H1 (cell line): ENCODE measurements around the gene MDH1. TPM values are rescaled to one million over a fixed set of nuclear protein-coding genes. Genes with fewer than 3 reads are reported as not detected.

Experiments used
- CTCF ChIA-PET: fragments of 300-600 bp; sonication (Branson Sonifier 250); formaldehyde crosslinking; loops from one replicate; lab custom pipeline; 2021; ENCODE audit not compliant: partially characterized antibody; lab: Charles Lee
- POLR2A ChIA-PET: fragments of 300-600 bp; sonication (Branson Sonifier 250); formaldehyde crosslinking; loops from one replicate; lab custom pipeline; 2021; ENCODE audit warnings: inconsistent platforms; ENCODE audit not compliant: partially characterized antibody; lab: Charles Lee
- DNase-seq, 2 experiments: peaks; one replicate each; pipeline versions ENCODE4 v3.0.0 to v3.0.0-alpha.2; 2010 to 2022; ENCODE audit warnings: low spot score in 2 of 2, low read depth in 1 of 2, mixed read lengths in 1 of 2
- FAIRE-seq: peaks from 2 replicates; lab custom pipeline; 2011; peaks lifted over from hg19 to GRCh38; lab: Jason Lieb, UNC
- H2AFZ ChIP-seq: 2 replicates; pipeline ENCODE4 v1.8.1; 2012; ENCODE audit warnings: low read length, inconsistent platforms
- H2AK5ac ChIP-seq: 2 replicates; pipeline ENCODE4 v1.6.1; 2013; ENCODE audit warnings: low read depth, low read length
- H2BK120ac ChIP-seq: replicated peaks from 2 replicates; pipeline ENCODE3; 2013; ENCODE audit warnings: low read depth, low read length, inconsistent platforms
- H2BK12ac ChIP-seq: 2 replicates; pipeline ENCODE4 v1.6.1; 2013; ENCODE audit warnings: low read depth, low read length
- H2BK15ac ChIP-seq: 2 replicates; pipeline ENCODE4 v1.6.1; 2013; ENCODE audit warnings: low read length
- H2BK20ac ChIP-seq: 2 replicates; pipeline ENCODE4 v1.6.1; 2013; ENCODE audit warnings: low read length
- H2BK5ac ChIP-seq: 2 replicates; pipeline ENCODE4 v1.6.1; 2013; ENCODE audit warnings: low read depth, low read length
- H3K14ac ChIP-seq: 2 replicates; pipeline ENCODE4 v1.6.1; 2013; ENCODE audit warnings: inconsistent platforms; ENCODE audit not compliant: insufficient read length
- H3K18ac ChIP-seq: 2 replicates; pipeline ENCODE4 v1.6.1; 2013; ENCODE audit warnings: low read length; ENCODE audit errors: extremely low read depth
- H3K23ac ChIP-seq: 2 replicates; pipeline ENCODE4 v1.6.1; 2013; ENCODE audit warnings: inconsistent platforms; ENCODE audit not compliant: insufficient read length
- H3K23me2 ChIP-seq: 2 replicates; pipeline ENCODE4 v1.6.1; 2013; ENCODE audit warnings: low read depth, low read length
- H3K27ac ChIP-seq: 2 replicates; pipeline ENCODE4 v1.6.1; 2011; ENCODE audit warnings: low read depth, low read length, inconsistent platforms
- H3K27me3 ChIP-seq, 4 experiments: replicated peaks in 1 of 4; 1 replicate in 1 of 4; 2 replicates in 3 of 4; pipeline versions ENCODE4 v1.6.1 to v1.8.1; 2011 to 2013; ENCODE audit warnings: low read length in 3 of 4, mild to moderate bottlenecking in 3 of 4, inconsistent platforms in 2 of 4, mixed read lengths in 2 of 4, moderate library complexity in 1 of 4; ENCODE audit not compliant: control insufficient read depth in 3 of 4, insufficient read depth in 3 of 4; ENCODE audit errors: extremely low read depth in 1 of 4
- H3K36me3 ChIP-seq, 4 experiments: 2 replicates each; pipeline versions ENCODE4 v1.6.1 to v1.8.1; 2011 to 2013; ENCODE audit warnings: mild to moderate bottlenecking in 4 of 4, low read length in 3 of 4, moderate library complexity in 2 of 4, control low read depth in 1 of 4, inconsistent platforms in 1 of 4; ENCODE audit not compliant: insufficient read depth in 4 of 4, control insufficient read depth in 2 of 4
- H3K4ac ChIP-seq: replicated peaks from 2 replicates; pipeline ENCODE3; 2013; ENCODE audit warnings: low read length, low read depth, mixed read lengths, inconsistent platforms; ENCODE audit not compliant: insufficient read length
- H3K4me1 ChIP-seq, 4 experiments: replicated peaks in 1 of 4; 1 replicate in 1 of 4; 2 replicates in 3 of 4; pipeline versions ENCODE4 v1.6.1 to v1.8.1; 2011 to 2013; ENCODE audit warnings: low read length in 3 of 4, inconsistent platforms in 2 of 4, mixed read lengths in 1 of 4; ENCODE audit not compliant: insufficient read depth in 4 of 4, control insufficient read depth in 3 of 4
- H3K4me2 ChIP-seq, 2 experiments: 2 replicates each; pipeline versions ENCODE4 v1.6.1 to v1.8.1; 2011 to 2013; ENCODE audit warnings: low read depth in 2 of 2, low read length in 2 of 2, control low read depth in 1 of 2, inconsistent platforms in 1 of 2, mild to moderate bottlenecking in 1 of 2; ENCODE audit not compliant: insufficient read depth in 1 of 2
- H3K4me3 ChIP-seq, 4 experiments: fragments of 200-600, 300-600 bp in 1 of 4; sonication (generic), shearing (Covaris generic), sonication (Bioruptor Twin) in 1 of 4; 2 replicates each; pipeline versions ENCODE4 v1.5.1 to v1.8.1; 2011 to 2016; ENCODE audit warnings: low read length in 4 of 4, low read depth in 3 of 4, control low read depth in 2 of 4, inconsistent platforms in 2 of 4, mild to moderate bottlenecking in 2 of 4, mixed read lengths in 1 of 4, moderate library complexity in 1 of 4; ENCODE audit not compliant: insufficient read depth in 2 of 4; ENCODE audit errors: extremely low read depth in 1 of 4
- H3K56ac ChIP-seq: replicated peaks from 2 replicates; pipeline ENCODE3; 2013; ENCODE audit warnings: low read depth, mild to moderate bottlenecking, mixed read lengths, low read length, inconsistent platforms; ENCODE audit not compliant: insufficient read length
- H3K79me1 ChIP-seq: 2 replicates; pipeline ENCODE4 v1.6.1; 2013; ENCODE audit warnings: low read depth, low read length, control low read depth
- H3K79me2 ChIP-seq, 2 experiments: 2 replicates each; pipeline versions ENCODE4 v1.6.1 to v1.8.1; 2012 to 2013; ENCODE audit warnings: low read length in 2 of 2, mild to moderate bottlenecking in 2 of 2, inconsistent platforms in 1 of 2; ENCODE audit not compliant: insufficient read depth in 2 of 2, control insufficient read depth in 1 of 2
- H3K9ac ChIP-seq, 4 experiments: replicated peaks in 1 of 4; 1 replicate in 1 of 4; 2 replicates in 3 of 4; pipeline versions ENCODE4 v1.6.1 to v1.8.1; 2011 to 2013; ENCODE audit warnings: low read depth in 3 of 4, low read length in 3 of 4, control low read depth in 2 of 4, mild to moderate bottlenecking in 2 of 4, moderate library complexity in 2 of 4, inconsistent platforms in 1 of 4; ENCODE audit errors: extremely low read depth in 1 of 4
- H3K9me3 ChIP-seq, 2 experiments: 2 replicates each; pipeline versions ENCODE4 v1.6.1 to v1.8.1; 2012 to 2013; ENCODE audit warnings: mild to moderate bottlenecking in 2 of 2, moderate library complexity in 2 of 2, control low read depth in 1 of 2, inconsistent platforms in 1 of 2, low read depth in 1 of 2, low read length in 1 of 2, mixed read lengths in 1 of 2; ENCODE audit not compliant: insufficient read depth in 2 of 2
- H4K20me1 ChIP-seq, 2 experiments: replicated peaks in 1 of 2; 2 replicates each; pipeline versions ENCODE3 to v1.8.1; 2011 to 2013; ENCODE audit warnings: inconsistent platforms in 2 of 2, low read length in 2 of 2, mild to moderate bottlenecking in 1 of 2; ENCODE audit not compliant: insufficient read depth in 2 of 2, control insufficient read depth in 1 of 2
- H4K5ac ChIP-seq: 2 replicates; pipeline ENCODE4 v1.6.1; 2013; ENCODE audit warnings: low read length, low read depth, mixed read lengths, inconsistent platforms; ENCODE audit not compliant: insufficient read length
- H4K8ac ChIP-seq: 2 replicates; pipeline ENCODE4 v1.8.0; 2013; ENCODE audit warnings: mild to moderate bottlenecking, moderate library complexity, low read length, inconsistent platforms; ENCODE audit not compliant: insufficient read depth; ENCODE audit errors: extremely low read depth
- H4K91ac ChIP-seq: replicated peaks from 2 replicates; pipeline ENCODE3; 2013; ENCODE audit warnings: low read length, mixed read lengths, inconsistent platforms; ENCODE audit not compliant: insufficient read length
- BACH1 ChIP-seq: IDR thresholded peaks from 2 replicates; pipeline ENCODE4 v1.6.1; 2012; ENCODE audit warnings: low read length, improper control_type of control experiment
- BRCA1 ChIP-seq: IDR thresholded peaks from 2 replicates; pipeline ENCODE4 v1.6.1; 2012; ENCODE audit warnings: low read depth, low read length, improper control_type of control experiment
- CBX5 ChIP-seq: fragments of 300-800, 300-1000 bp; sonication (generic); IDR thresholded peaks from 2 replicates; pipeline ENCODE4 v1.7.1; 2016; ENCODE audit warnings: antibody characterized with exemption, low read length, low read depth
- EP300 ChIP-seq, 2 experiments: IDR thresholded peaks; 1 replicate in 1 of 2; 2 replicates in 1 of 2; pipeline ENCODE4 v1.6.1; 2011 to 2012; ENCODE audit warnings: low read depth in 2 of 2, low read length in 2 of 2, mild to moderate bottlenecking in 2 of 2, borderline replicate concordance in 1 of 2, inconsistent platforms in 1 of 2, moderate library complexity in 1 of 2
- GTF2F1 ChIP-seq: IDR thresholded peaks from 2 replicates; pipeline ENCODE4 v1.6.1; 2012; ENCODE audit warnings: low read depth, low read length, improper control_type of control experiment, borderline replicate concordance
- HDAC6 ChIP-seq: IDR thresholded peaks from one replicate; pipeline ENCODE4 v1.7.1; 2012; ENCODE audit warnings: low read depth, mild to moderate bottlenecking, inconsistent platforms, low read length, moderate library complexity
- KDM1A ChIP-seq: fragments of 200-600, 300-600 bp; sonication (generic); IDR thresholded peaks from 2 replicates; pipeline ENCODE4 v1.7.1; 2016; ENCODE audit warnings: mild to moderate bottlenecking, low read length, borderline replicate concordance
- KDM4A ChIP-seq: IDR thresholded peaks from one replicate; pipeline ENCODE4 v1.7.1; 2012; ENCODE audit warnings: low read depth, mild to moderate bottlenecking, moderate library complexity, low read length, inconsistent platforms; ENCODE audit not compliant: severe bottlenecking
- MAFK ChIP-seq: IDR thresholded peaks from 2 replicates; pipeline ENCODE4 v1.6.1; 2012; ENCODE audit warnings: low read depth, mild to moderate bottlenecking, improper control_type of control experiment, low read length
- SP1 ChIP-seq: IDR thresholded peaks from 2 replicates; pipeline ENCODE4 v1.6.1; 2011; ENCODE audit warnings: low read depth, low read length
- WGBS, 2 experiments: shearing (Covaris generic) in 1 of 2; methylation state at CpG; one replicate each; pipeline versions ENCODE4 v1.1.6 to v1.1.7; 2013 to 2015; ENCODE audit warnings: low lambda C conversion rate in 2 of 2, mixed read lengths in 2 of 2, inconsistent platforms in 1 of 2, low coverage in 1 of 2, missing lambda C conversion rate in 1 of 2; ENCODE audit not compliant: insufficient replicate concordance in 2 of 2, insufficient coverage in 1 of 2, insufficient read length in 1 of 2; ENCODE audit errors: extremely low coverage in 1 of 2, missing lambda C conversion rate in 1 of 2; 5-methylcytosine and 5-hydroxymethylcytosine counted together
- polyA plus RNA-seq, 7 experiments: library from polyadenylated mRNA; depleted of rRNA in 3 of 7; stranded (reverse) in 5 of 7; unstranded in 2 of 7; fragments of >200 nt in 5 of 7; fragments of 200-250 nt in 2 of 7; gene quantifications; 1 replicate in 5 of 7; 2 replicates in 1 of 7; 4 replicates in 1 of 7; pipeline versions ENCODE4 v1.2.1 to v1.2.3, GENCODE V29; 2011 to 2013; ENCODE audit warnings: missing spikeins in 2 of 7, mixed read lengths in 2 of 7
- total RNA-seq: library from RNA; stranded (reverse); fragmentation: NEBNext Ultra II Directional; extraction: Animal tissue kit (Norgen Biotek cat#: 25700); gene quantifications from 2 replicates; pipeline ENCODE4 v1.2.1, GENCODE V29; 2021

The MDH1 gene
- total and polyA plus RNA-seq, 2 of the 8 experiments (the other 6 are each of a cell fraction or from before 2014, with no cell fraction given): 353 to 376 TPM

DNA sequence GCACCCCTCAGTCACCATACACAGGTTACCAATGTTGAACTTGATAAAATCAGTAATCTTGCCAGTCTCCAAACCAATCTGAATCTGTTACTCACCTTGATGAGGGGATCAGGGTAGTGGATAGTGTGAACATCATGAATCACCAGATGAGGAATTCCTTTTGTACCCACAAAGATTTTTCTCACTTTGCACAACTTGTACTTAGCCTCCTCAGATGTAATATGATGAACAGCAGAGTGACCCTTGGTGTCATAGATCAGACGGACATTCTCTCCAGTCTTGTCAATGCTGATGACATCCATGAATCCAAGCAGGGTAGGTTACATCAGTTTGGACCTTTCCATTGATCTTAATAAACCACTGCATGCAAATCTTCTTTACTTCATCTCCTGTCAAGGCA is 54.7 kb downstream of the MDH1 start:
- Histone ChIP-seq H3K4me2 (no peak overlapping the region), H4K8ac (no peak overlapping the region), H3K56ac (no peak overlapping the region), H3K23me2 (no peaks in the 10 kb centered on the region), H3K27me3 (no peaks in the 10 kb centered on the region), H3K18ac (no peak overlapping the region), H3K4me1 (peaks cover 0 to 6% (median 2%) of the 10 kb centered on the region in 4 experiments; a peak in 4 of 7 replicates), H2BK5ac (no peak overlapping the region), H2BK20ac (no peak overlapping the region), H3K4me3 (no peak overlapping the region), H3K79me2 (no peaks in the 10 kb centered on the region), H2BK120ac (no peak overlapping the region), H2AFZ (no peak overlapping the region), H2BK15ac (no peak overlapping the region), H3K23ac (no peak overlapping the region), H4K91ac (no peak overlapping the region), H3K27ac (no peak overlapping the region), H3K4ac (no peak overlapping the region), H4K20me1 (no peaks in the 10 kb centered on the region), H3K9ac (no peak overlapping the region), H2AK5ac (no peak overlapping the region), H3K79me1 (no peaks in the 10 kb centered on the region), H2BK12ac (0 out of 2 replicates have a peak overlapping the region, but pooled peaks have one; percentile 1), H3K14ac (no peak overlapping the region), H3K36me3 (no peaks in the 10 kb centered on the region; a peak in 1 of 8 replicates), H3K9me3 (no peaks in the 10 kb centered on the region; a peak in 1 of 4 replicates), H4K5ac (no peak overlapping the region)
- 92% methylated on average over 1 of the region's 1 CpG; no CpG with 5 or more reads in 1 of the 2 experiments for WGBS, 2 experiments
- DNase-seq: no peak
- no peak for FAIRE-seq
- no peak for TF ChIP-seq BACH1
- TF ChIP-seq HDAC6: no peak
- TF ChIP-seq EP300 (IDR thresholded peaks at IDR 0.05; ENCODE audit: borderline replicate concordance in 1 of 2, low read depth in 2 of 2, low read length in 2 of 2): no peak
- no peak for TF ChIP-seq CBX5
- no peak for TF ChIP-seq BRCA1
- TF ChIP-seq GTF2F1: no peak
- TF ChIP-seq MAFK: no peak
- no peak for TF ChIP-seq KDM4A
- TF ChIP-seq KDM1A: no peak
- no peak for TF ChIP-seq SP1
- POLR2A ChIA-PET: no interaction called here
- CTCF ChIA-PET: no interaction called here
